GM18511 (cell line): ENCODE measurements around the gene GRID1.
"Not testable (repeated sequence)": the region's sequence is repeated elsewhere in the genome, so short reads cannot be mapped to it uniquely, and the experiment has no call there.

ENCODE experiments used
- ATAC-seq: cut with Tn5 transposase; IDR thresholded peaks from one replicate; pipeline ENCODE4 v1.9.1; 2021; ENCODE audit warnings: mild to moderate bottlenecking, moderate library complexity; ENCODE audit not compliant: unreplicated experiment

The GRID1 gene

DNA sequence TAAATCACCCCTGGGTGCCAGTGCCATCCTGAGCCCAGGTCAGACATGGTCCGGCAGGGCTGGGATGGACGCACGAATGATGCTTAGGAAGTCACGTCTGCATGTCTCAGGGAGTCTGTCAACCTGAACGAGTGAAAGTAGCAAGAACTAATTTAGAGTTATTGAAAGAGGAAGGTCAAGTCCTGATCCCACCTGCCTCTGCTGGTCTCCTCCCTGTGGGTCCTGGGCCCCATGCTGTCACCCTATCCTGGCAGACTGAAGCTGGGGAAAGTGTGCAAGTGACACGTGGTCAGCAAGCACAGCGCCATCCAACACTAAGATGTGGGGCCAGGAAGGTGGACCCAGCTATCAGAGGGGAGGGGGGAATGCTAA lies 26.1 kb upstream of the GRID1 start:
- ATAC-seq = peak; percentile 82

DNA sequence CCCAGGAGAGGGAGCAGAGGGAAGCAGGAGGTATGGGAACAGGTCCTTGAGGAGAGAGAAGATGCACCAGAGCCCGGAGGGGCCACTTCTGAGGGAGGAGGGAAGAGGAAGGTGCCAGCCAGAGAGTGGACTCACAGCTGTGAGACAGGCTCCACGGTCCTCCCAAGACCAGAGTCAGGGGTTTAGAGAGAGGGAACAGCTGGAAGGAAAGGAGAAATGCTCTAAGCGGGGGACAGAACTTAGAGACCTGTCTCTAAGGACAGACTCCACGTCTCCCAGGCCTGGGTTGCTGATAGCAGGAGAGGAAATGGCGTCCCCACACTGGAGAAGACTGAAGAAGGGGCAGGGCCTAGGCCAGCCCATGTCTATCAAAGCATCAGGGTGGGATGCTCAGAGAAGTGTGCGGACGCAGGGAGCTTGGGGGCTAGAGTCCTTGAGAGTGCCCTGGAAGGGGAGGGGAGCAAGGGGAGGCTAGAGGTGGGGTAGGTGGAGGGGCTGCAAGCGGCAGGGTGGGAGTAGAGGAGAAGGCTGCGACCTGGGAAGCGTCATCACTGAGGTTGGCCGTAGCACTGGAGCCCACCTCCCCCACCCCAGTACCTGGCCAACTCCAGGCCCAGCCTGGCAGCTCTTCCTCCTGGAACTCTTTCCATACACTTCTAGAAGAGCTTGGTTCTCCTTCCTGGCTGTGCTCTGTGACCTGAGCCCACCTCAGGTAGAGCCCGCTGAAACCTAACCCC lies 25.6 kb upstream of the GRID1 start:
- peak; percentile 30 for ATAC-seq

DNA sequence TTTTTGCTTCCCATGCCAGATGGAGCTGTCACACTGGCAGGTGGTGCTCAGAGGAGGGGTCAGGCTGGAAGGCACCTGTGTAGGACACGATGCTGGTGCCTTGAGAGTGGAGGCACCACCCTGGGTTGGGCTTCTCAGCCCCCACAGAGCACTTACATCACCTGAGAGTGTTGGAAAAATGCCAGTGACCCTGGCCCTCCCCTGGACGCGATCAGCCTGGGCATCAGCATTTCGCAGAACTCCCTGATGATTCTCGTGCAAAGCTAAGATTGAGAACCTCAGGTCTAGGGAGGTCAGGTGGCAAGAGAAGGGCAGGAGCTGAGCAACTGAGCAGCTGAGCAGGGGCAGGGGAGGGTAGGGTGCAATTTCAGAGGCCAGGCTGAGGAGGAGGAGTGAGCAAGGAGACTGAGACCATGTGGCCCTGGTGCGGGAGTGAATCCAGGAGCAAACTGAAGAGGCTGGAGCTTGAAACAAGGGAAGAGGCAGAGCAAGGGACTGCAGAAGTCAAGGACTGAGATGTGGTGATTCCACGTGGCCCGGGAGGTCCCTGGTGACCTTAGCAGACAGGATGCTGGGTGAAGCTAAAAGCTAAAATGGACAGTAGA lies 24.7 kb upstream of the GRID1 start:
- no peak for ATAC-seq

DNA sequence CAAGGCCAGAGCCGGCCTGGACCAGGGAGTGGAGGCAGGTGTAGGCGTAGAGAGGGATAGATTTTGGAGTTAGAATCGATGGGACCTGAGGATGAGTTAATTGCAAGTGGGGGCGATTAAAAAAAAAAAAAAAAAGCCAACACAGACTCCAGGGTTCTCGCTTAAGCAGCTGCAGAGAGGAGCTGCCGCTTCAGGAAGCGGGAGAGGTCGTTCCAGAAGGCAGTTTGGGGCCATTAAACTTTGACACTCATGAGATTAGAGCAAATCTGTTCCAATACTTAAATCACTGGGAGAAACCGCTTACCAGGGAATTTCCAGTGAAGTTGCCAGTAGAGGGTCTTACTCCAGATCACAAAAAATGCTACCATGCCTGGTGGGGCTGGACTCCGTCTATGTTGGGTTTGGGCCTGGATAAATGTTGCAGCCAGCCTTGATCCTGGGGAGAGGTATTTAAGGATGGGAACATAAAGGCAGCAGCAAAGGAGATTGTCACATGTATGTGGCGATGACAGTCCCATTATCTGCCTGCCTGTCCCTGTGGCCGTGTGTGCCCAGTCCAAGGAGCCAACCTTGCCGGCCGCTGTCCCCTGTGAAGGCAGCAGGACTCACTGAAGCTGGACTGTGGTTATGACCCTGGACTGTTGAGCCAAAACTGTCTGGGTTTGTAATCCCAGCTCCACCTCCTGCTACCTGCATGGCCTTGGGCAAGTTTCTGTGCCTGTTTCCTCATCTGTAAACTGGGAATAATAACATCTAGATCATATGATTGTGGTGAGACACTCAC lies 23.9 kb upstream of the GRID1 start:
- no peak for ATAC-seq

DNA sequence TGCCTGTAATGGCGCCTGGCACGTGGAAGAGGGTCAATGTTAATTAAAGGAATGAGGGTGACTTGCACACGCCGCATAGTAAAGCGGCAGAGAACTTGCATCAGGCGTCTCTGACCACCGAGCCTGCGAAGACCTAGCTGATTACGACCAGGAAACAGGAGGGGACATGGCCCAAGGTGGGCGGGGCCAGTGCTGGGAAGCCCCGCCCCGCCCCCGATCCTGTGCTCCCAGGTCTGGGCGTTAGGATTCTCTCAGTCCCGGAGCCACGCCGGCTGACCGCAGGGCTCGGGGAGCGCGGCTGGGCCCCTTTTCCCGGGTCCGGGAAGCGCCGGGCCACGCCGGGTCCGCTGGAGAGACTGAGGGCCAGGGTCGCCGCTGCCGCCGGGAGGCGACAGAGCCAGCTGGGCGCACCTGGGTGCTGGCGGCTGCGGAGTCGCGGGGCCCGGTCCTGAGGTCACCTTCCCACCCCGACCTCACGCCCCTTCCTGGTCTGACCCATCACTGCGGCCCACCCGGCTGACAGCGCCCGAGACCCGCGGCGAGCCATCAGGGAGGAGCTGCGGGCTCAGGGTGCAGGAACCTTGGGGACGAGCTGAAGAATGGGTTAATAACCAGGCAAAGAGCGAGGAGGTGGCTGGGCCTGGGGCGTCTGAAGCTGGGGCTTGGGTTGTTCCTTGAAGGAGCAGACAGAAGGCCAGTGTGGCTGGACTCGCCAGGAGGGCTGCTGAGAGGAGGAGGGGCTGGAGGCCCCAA lies 23.0 kb upstream of the GRID1 start:
- ATAC-seq = peak; percentile 39

DNA sequence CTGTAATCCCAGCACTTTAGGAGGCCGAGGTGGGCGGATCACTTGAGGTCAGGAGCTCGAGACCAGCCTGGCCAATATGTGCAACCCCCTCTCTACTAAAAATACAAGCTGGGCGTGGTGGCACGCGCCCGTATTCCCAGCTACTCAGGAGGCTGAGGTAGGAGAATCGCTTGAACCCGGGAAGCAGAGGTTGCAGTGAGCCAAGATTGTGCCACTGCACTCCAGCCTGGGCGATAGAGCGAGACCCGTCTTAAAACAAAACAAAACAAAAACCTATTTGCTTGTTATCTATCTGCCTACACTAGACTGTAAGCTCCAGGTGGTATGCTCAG lies 22.5 kb upstream of the GRID1 start:
- ATAC-seq = not testable (repeated sequence)

DNA sequence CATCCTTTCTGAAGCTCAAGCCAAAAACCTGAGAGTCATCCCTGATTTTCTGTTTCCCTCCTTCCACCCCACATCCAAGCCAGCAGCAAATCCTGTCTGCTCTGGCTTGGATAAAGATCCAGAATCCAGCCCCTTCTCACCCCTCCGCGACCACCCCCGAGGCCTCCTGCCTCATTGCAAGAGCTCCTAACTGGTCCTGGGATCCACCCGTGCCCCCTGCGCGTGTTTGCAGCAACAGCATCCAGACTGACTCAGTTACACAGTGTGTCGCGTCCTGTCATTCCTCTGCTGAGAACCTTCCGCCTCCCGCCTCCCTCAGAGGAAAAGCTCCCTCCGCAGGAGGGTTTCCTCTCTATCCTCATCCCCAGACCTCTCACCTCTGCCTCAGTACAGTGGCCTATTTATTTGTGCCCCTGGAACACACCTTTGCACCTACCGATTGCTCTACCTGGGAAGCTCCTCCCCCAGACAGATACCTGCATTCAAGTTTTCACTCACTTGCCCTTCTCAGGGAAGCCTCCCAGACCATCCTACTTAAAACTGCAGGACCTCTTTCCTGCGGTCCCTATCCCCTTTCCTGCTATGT lies 21.6 kb upstream of the GRID1 start:
- no peak for ATAC-seq

DNA sequence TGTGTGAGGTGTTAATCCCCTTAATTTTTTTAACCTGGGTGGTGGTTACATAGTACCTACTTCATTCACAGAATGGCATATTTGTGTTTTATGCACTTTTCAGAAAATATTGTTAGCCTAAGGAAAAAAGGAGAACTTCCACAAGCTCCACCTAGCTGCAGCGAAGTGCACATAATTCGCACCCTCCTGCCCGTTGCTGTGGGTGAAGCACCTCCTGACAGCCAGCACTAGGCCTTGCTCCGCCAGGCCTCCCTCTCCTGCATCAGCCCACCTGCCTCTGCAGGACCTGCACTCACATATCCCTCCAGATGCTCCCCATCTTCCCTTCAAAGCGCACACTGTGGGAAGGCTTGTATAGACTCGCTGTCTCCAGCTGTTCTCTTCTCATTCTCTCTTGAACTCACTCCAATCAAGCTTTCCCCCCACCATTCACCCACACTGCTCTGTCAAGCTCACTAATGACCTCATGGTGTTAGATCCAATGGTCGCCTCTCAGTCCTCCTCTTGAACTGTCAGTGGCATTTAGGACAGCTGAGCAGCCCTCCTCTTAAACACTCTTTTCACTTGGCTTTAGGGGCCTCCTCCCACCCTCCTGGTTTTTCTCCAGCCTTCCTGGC lies 20.7 kb upstream of the GRID1 start:
- ATAC-seq = no peak

DNA sequence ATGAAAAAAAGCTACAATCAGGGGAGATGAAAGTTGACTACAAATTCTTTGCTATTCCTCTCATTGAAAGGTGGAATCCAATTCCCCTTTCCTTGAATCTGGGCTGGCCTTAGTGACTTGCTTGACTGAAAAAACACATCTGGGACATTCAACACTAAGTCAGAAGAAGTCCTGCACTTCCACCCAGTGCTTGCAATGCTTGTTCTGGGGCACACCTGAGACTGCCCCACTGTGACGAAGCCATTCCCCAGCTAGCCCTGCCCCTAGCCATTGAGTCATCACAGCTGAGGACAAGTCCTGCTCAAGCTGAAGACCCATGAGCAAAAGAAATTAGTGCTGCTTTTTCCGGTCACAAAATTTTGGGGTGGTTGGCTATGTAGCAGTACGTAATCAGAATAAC lies 19.2 kb upstream of the GRID1 start:
- no peak for ATAC-seq

DNA sequence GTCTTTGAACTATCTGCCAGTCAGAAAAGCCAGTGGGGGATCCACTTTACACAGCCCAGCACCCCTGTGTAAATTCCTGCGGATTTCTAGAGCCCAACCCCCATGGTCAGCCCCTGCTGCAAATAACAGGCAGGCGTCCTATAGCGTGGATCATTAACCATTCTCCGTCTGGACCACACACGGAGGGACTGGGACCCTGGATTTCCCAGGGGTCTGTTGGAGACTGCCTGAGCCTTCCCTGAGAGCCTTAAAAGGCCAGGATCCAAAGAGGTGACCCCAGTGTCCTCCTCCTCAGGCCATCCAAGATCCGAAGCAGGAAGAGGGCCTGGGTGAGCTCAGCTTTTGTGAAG lies 11.2 kb upstream of the GRID1 start:
- ATAC-seq = no peak

DNA sequence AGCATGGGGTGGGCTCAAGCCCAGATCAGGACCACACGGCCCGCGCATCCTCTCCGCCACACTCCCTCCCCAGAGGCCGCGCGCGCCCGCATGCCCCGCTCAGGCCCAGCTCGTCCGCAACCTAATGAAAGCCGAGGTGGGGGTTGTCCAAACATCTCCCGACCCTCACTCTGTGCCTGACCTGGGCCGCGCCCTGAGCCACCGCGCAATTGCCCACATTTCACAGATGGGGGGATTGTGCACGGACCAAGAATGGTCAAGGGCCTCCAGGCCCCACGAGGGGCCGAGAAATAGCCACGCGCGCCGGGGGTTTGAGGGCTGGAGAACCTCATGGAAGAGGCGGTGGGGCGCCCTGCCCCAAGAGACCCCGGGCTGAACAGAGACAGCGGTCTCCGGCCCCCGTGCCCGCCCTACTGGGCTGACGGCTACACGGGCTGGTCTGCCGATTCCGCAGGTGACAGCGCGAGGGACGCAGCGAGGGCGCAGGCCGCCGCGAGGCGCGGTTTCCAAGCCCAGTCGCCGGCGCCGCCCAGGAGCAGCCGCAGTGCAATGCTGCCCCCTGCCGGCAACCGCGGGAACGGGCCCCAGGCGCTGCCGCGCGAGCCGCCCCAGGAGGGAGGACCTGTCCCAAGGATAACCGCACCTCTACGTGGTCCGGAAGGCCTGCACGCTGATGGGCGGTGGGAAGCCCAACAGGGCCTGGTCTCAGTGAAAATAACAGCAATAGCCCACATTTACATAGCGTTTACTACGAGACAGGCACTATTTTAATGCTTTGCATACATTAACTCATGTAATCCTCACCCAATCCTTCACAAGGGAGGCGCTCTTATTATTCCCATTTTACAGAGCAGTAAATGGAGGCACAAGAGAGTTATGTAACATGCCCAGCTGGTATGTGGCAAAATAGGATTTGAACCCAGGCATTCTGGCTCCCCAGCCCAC lies 10.5 kb upstream of the GRID1 start:
- ATAC-seq = peak; percentile 96

DNA sequence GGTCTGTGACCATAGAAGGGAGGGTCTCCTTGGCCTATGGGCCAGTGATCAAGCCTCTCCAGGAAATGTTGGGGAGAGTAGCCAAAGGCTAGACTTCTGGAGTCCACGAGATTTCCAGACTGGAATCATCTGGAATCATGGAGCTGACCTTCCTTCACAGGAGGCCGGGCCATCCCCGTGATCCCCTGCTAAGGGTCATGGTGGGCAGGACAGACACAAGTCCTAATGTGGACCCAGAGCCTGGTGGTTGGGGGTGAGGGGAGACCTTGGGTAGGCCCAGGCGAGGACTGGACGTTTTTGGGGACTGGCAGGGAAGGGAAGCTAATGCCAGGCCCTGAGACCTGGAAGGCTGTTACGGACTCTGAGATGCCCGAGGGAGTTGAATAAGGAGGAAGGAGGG lies 9.8 kb upstream of the GRID1 start:
- no peak for ATAC-seq

DNA sequence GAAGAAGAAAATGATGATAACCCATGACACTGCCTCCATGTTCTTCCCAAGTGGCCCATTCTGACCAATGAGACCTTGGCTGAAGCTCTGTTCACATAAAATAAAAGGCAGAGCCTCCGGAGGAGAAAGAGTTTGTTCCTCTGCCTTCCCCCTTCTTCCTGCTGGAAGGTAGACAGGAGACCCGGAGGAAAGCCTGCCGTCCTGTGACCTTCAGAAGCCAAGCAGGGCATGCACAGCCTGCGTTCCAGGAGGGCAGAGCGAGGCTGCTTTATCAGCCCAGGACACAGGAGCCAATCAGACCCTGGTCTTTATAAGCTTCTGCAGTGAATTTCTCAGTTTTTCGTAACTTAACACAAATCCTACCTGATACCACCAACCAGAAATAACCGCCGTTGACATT lies 8.6 kb upstream of the GRID1 start:
- ATAC-seq = no peak

DNA sequence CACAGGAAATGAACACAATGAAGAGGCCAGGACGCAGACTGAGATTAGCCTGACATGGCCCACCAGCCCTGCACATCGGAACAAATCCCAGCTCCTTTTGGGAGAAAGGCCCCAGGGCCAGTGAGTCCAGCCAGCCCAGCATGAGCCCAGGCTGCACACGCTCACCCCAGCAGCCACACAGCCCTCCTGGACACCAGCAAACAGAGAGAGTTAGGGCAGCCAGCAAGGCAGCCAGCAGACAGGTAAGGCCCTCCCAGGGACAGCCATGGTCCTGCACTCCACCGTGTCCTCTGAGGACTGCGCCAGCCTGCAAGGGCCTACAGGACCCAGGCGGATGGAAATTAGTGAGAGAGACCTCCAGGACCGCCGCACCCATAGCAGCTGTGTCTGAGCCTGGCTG lies 8.1 kb upstream of the GRID1 start:
- ATAC-seq = no peak

DNA sequence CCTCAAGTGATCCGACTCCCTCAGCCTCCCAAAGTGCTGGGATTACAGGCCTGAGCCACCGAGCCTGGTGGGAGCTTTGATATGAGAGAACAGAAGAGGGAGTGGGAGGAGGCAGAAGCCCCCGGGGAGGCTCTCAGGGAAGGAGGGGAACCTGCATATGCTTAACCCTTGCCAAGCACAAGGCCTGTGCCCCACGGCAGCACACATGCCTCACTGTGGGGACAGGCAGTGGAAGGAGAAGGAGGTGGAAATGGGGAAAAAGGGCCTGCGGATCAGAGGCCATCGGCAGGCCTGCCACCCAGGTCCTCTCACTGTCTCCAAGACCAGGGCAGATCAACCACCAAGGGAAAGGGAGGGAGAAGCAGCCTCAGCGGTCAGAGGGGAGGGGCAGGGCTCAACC lies 7.2 kb upstream of the GRID1 start:
- no peak for ATAC-seq

DNA sequence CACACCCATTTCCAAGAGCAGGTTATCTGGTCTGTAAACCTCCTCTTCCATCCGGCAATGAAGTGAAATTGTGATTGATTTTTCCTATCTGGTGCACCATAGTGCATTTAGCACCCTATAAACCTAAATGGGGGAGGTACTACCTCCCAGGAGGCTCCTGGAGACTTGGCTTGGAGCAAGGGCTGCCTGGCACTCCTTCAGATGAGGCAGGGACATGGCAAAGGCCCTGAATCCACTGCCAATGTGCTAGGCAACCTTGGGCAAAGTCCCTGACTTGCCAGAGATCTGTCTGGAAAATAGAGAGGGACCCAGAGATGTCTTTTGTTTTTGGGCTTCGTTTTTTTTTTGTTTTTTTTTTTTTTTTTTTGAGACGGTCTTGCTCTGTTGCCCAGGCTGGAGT lies 6.7 kb upstream of the GRID1 start:
- ATAC-seq = no peak

DNA sequence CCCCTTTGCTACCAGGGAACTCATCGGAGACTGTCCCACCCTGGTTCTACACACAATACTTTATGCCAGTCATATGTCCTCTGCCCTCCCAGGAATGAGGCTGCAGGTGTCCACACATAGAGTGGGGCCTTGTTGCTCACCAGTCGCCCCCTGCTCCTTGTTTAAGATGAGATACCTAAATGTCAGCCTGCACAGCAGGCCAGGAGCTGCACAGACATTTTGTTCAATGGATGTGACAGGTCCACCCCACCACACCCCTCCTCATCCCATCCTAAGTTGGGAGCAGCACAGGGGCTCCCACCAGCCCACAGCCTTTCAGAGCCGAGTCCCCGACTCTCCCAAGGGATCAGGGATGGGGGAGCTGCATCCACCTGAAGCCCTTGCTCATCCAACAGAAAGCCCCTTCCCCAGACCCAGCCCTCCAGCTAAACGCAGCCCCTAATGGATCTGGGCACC lies 6.2 kb upstream of the GRID1 start:
- no peak for ATAC-seq

DNA sequence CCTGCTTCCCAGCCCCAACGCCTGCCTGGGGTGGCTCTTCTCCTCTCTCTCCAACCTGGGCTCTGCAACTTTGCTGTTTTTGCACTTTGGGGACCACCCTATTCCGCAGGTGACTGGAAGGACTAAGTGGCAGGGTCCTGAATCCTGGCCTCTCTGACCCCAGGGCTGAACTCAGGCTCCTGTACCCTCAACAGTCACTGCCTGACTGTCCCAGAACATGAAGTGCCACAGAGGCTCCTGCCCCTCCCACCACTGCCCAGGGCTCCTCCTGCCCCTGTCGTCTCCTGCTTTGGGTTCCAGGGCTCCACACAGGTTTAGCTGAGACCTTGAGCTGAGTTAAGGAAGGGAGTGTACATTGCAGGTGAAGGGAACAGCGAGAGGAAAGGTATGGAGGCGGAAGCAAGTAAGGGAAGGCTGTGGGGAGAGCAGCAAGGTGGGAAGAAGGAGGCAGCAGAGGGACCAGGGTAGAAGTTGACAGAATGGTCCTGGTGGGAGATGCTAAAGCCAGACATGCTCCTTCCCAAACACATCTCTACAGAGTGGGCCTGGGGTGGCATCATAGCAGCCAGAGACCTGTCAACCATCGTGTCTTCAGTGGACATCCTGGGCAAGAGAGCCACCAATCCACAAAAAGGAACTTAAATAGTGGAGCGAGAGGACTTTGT lies 5.7 kb upstream of the GRID1 start:
- ATAC-seq = no peak

DNA sequence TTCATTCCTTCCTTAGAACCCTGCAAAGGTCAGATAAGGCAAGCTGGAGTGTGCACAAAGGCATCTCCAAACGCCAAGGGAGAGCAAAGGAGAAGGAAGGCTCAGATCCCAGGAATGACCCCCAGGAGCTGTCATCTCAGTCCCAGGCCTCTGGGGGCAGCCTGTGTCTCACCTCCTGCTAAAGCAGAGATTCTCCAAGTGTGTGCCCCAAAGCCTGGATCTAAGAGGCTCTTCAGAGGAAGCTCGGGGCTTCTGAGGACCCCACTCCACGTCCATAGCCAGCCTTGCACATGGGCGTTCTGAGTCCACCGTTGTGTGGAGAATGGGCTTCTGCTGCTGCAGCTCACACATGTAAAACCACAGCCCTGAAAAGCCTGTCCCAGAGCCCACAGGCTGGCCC lies 5.1 kb upstream of the GRID1 start:
- ATAC-seq = no peak
